ENCODE measurements around the gene RIC1. TPM values are rescaled to one million over a fixed set of nuclear protein-coding genes. Genes with fewer than 3 reads are reported as not detected.

Gene RIC1
- total RNA-seq, 1 experiment from 2014 or later: 11.4 TPM

- TF ChIP-seq, protein P1, sequence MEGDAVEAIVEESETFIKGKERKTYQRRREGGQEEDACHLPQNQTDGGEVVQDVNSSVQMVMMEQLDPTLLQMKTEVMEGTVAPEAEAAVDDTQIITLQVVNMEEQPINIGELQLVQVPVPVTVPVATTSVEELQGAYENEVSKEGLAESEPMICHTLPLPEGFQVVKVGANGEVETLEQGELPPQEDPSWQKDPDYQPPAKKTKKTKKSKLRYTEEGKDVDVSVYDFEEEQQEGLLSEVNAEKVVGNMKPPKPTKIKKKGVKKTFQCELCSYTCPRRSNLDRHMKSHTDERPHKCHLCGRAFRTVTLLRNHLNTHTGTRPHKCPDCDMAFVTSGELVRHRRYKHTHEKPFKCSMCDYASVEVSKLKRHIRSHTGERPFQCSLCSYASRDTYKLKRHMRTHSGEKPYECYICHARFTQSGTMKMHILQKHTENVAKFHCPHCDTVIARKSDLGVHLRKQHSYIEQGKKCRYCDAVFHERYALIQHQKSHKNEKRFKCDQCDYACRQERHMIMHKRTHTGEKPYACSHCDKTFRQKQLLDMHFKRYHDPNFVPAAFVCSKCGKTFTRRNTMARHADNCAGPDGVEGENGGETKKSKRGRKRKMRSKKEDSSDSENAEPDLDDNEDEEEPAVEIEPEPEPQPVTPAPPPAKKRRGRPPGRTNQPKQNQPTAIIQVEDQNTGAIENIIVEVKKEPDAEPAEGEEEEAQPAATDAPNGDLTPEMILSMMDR (IDR thresholded peaks at IDR 0.05; ENCODE audit: unreplicated experiment): no peak
- Mint-ChIP-seq H3K27me3 (ENCODE audit: unreplicated experiment) (no peaks in the 10 kb centered on the region), H3K27ac (ENCODE audit: unreplicated experiment) (no peak overlapping the region), H3K4me3 (ENCODE audit: low read depth, unreplicated experiment) (no peak overlapping the region), H3K4me1 (ENCODE audit: low read depth, unreplicated experiment) (no peaks in the 10 kb centered on the region), H3K9me3 (ENCODE audit: low read depth, unreplicated experiment) (peaks cover 6% of the 10 kb centered on the region), H3K36me3 (ENCODE audit: insufficient read depth, unreplicated experiment) (no peaks in the 10 kb centered on the region)
- no TSS peak for BruUV-seq (replicated peaks)
- CTCF ChIA-PET: no interaction called here
- intact Hi-C loops (cut with micrococcal nuclease; ENCODE audit: unreplicated experiment): no loop called here
- no peak for DNase-seq
Measured at GRCh38 chr9:5642170-5642569, 13.3 kb downstream of the RIC1 start.

DNA sequence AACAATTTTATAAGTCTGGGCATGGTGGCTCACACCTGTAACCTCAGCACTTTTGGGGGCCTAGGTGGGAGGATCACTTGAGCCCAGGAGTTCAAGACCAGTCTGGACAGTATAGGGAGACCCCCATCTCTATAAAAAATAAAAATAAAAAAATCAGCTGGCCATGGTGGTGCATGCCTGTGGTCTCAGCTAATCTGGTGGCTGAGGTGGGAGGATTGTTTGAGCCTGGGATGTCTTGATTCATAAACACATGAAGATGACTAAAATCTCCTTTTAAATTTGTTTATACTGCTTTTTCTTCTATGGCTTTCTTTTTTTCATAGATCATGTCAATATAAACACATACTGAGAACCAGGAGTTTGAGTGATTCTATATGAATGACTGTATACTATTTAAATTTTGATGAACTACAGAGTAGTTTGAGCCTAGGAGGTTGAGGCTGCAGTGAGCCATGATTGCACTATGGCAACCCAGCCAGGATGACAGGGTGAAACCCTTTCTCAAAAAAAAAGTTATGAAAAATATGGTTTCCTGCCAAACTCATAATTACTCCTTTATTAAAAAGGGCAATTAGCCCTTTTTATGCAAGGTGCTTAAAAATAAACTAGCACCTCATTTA lies 14.2 kb downstream of the RIC1 start:
- CTCF ChIA-PET: no interaction called here
- Mint-ChIP-seq H3K36me3 (ENCODE audit: insufficient read depth, unreplicated experiment) (no peaks in the 10 kb centered on the region), H3K9me3 (ENCODE audit: low read depth, unreplicated experiment) (peaks cover 3% of the 10 kb centered on the region), H3K4me3 (ENCODE audit: low read depth, unreplicated experiment) (no peak overlapping the region), H3K27ac (ENCODE audit: unreplicated experiment) (no peak overlapping the region), H3K27me3 (ENCODE audit: unreplicated experiment) (no peaks in the 10 kb centered on the region), H3K4me1 (ENCODE audit: low read depth, unreplicated experiment) (no peaks in the 10 kb centered on the region)
- intact Hi-C loops (cut with micrococcal nuclease; ENCODE audit: unreplicated experiment): no loop called here
- no peak for DNase-seq
- BruUV-seq (replicated peaks): no TSS peak
- TF ChIP-seq, protein P1 (IDR thresholded peaks at IDR 0.05; ENCODE audit: unreplicated experiment): no peak

GRCh38 chr9:5644501-5644900 lies 15.6 kb downstream of the RIC1 start:
- BruUV-seq (replicated peaks): no TSS peak
- Mint-ChIP-seq H3K9me3 (ENCODE audit: low read depth, unreplicated experiment) (peaks cover 5% of the 10 kb centered on the region), H3K36me3 (ENCODE audit: insufficient read depth, unreplicated experiment) (no peaks in the 10 kb centered on the region), H3K4me3 (ENCODE audit: low read depth, unreplicated experiment) (no peak overlapping the region), H3K27me3 (ENCODE audit: unreplicated experiment) (no peaks in the 10 kb centered on the region), H3K4me1 (ENCODE audit: low read depth, unreplicated experiment) (peaks cover 3% of the 10 kb centered on the region), H3K27ac (ENCODE audit: unreplicated experiment) (no peak overlapping the region)
- CTCF ChIA-PET: no interaction called here
- no peak for DNase-seq
- TF ChIP-seq, protein P1 (IDR thresholded peaks at IDR 0.05; ENCODE audit: unreplicated experiment): no peak
- intact Hi-C loops (cut with micrococcal nuclease; ENCODE audit: unreplicated experiment): no loop called here

GRCh38 chr9:5646116-5646515 lies 17.2 kb downstream of the RIC1 start:
- intact Hi-C loops (cut with micrococcal nuclease; ENCODE audit: unreplicated experiment): no loop called here
- CTCF ChIA-PET: no interaction called here

More at GRCh38 chr9:5646116-5646515, 17.2 kb downstream of the RIC1 start:
- H3K9me3 Mint-ChIP-seq (ENCODE audit: low read depth, unreplicated experiment): peaks cover 5% of the 10 kb centered on the region
- peaks cover 19% of the 10 kb centered on the region for H3K4me1 Mint-ChIP-seq (ENCODE audit: low read depth, unreplicated experiment)
- no peaks in the 10 kb centered on the region for H3K27me3 Mint-ChIP-seq (ENCODE audit: unreplicated experiment)
- H3K27ac Mint-ChIP-seq (ENCODE audit: unreplicated experiment): no peak overlapping the region
- no peak overlapping the region for H3K4me3 Mint-ChIP-seq (ENCODE audit: low read depth, unreplicated experiment)
- BruUV-seq (replicated peaks): no TSS peak
- no peaks in the 10 kb centered on the region for H3K36me3 Mint-ChIP-seq (ENCODE audit: insufficient read depth, unreplicated experiment)
- DNase-seq: no peak
- TF ChIP-seq, protein P1 (IDR thresholded peaks at IDR 0.05; ENCODE audit: unreplicated experiment): no peak
